ENCODE measurements around the gene POU2AF3.

GRCh38 chr11:111297696-111298095 lies 650 bp upstream of the POU2AF3 start:
- TF ChIP-seq CTCF (IDR thresholded peaks at IDR 0.05) (no peak), POLR2A (IDR thresholded peaks at IDR 0.05) (no peak)
